HCT116 (cell line): ENCODE data around the gene GRIK1. TPM values are rescaled to one million over a fixed set of nuclear protein-coding genes. Genes with fewer than 3 reads are reported as not detected.

Source experiments
- ATAC-seq: fragments of 200-7000 bp; cut with Tn5 transposase; 2 replicates; pipeline ENCODE4 v1.9.1; 2020; ENCODE audit warnings: mild to moderate bottlenecking, moderate library complexity
- BruUV-seq: library from RNA; stranded (reverse); fragments of 400-500 nt; replicated peaks from 2 replicates; lab custom pipeline; 2021; lab: Mats Ljungman, UMichigan
- CTCF ChIA-PET: fragments of 300-600 bp; sonication (Branson Sonifier 250); formaldehyde crosslinking; loops from one replicate; lab custom pipeline; 2021; ENCODE audit warnings: antibody characterized with exemption; lab: Charles Lee
- POLR2A ChIA-PET: fragments of 300-600, 350-600 bp; sonication (Branson Sonifier 250); formaldehyde crosslinking; loops from one replicate; lab custom pipeline; 2021; ENCODE audit warnings: antibody characterized with exemption; lab: Charles Lee
- RAD21 ChIA-PET, 2 experiments: fragments of 300-600 bp; sonication (Branson Sonifier 250); formaldehyde crosslinking; loops; one replicate each; lab custom pipeline; 2023; ENCODE audit warnings: low total read pairs in 2 of 2; ENCODE audit not compliant: uncharacterized antibody in 2 of 2, unreplicated experiment in 2 of 2, low non-redundant PET in 1 of 2; lab: Charles Lee
- DNase-seq: peaks from one replicate; pipeline ENCODE4 v3.0.0-alpha.2; 2010; ENCODE audit warnings: low read depth, low spot score
- H2AFZ ChIP-seq: fragments of 200-600 bp; shearing (Covaris generic), sonication (generic); 2 replicates; pipeline ENCODE4 v1.6.1; 2017; ENCODE audit warnings: low read depth, mixed run types, mixed read lengths, antibody characterized with exemption, low read length; ENCODE audit not compliant: poor library complexity, severe bottlenecking
- H3K27ac ChIP-seq: 2 replicates; pipeline ENCODE4 v1.5.1; 2012; ENCODE audit warnings: low read depth, low read length
- H3K27me3 ChIP-seq: fragments of 200-600 bp; sonication (generic); 2 replicates; pipeline ENCODE4 v1.6.1; 2016; ENCODE audit warnings: mixed run types, low read length, mixed read lengths; ENCODE audit not compliant: insufficient read depth
- H3K36me3 ChIP-seq, 2 experiments: fragments of 200-500 bp in 1 of 2; fragments of 200-600 bp in 1 of 2; sonication (Bioruptor generic) in 1 of 2; sonication (generic) in 1 of 2; 2 replicates each; pipeline versions ENCODE4 v1.5.1 to v1.6.1; 2014 to 2016; ENCODE audit warnings: low read length in 2 of 2, inconsistent platforms in 1 of 2, mixed read lengths in 1 of 2, mixed run types in 1 of 2; ENCODE audit not compliant: insufficient read depth in 2 of 2, control insufficient read depth in 1 of 2
- H3K4me1 ChIP-seq, 2 experiments: fragments of 200-600 bp in 1 of 2; sonication (generic) in 1 of 2; 2 replicates each; pipeline versions ENCODE4 v1.5.1 to v1.6.1; 2012 to 2017; ENCODE audit warnings: low read length in 2 of 2, inconsistent platforms in 1 of 2, mild to moderate bottlenecking in 1 of 2, mixed read lengths in 1 of 2, mixed run types in 1 of 2, moderate library complexity in 1 of 2; ENCODE audit not compliant: insufficient read depth in 2 of 2, control insufficient read depth in 1 of 2
- H3K4me2 ChIP-seq: fragments of 200-600 bp; sonication (generic); 2 replicates; pipeline ENCODE4 v1.6.1; 2017; ENCODE audit warnings: mixed run types, low read length, mixed read lengths
- H3K4me3 ChIP-seq, 2 experiments: fragments of 200-600 bp in 1 of 2; sonication (generic) in 1 of 2; replicated peaks in 1 of 2; 2 replicates each; pipeline ENCODE4 v1.5.1; 2011 to 2016; ENCODE audit warnings: low read length in 2 of 2, control low read depth in 1 of 2, low read depth in 1 of 2, mild to moderate bottlenecking in 1 of 2, mixed read lengths in 1 of 2, mixed run types in 1 of 2
- H3K79me2 ChIP-seq: fragments of 200-600 bp; sonication (generic); 2 replicates; pipeline ENCODE4 v1.6.1; 2017; ENCODE audit warnings: mild to moderate bottlenecking, mixed run types, low read length, moderate library complexity, mixed read lengths; ENCODE audit not compliant: insufficient read depth
- H3K9ac ChIP-seq: fragments of 200-600 bp; sonication (generic); 2 replicates; pipeline ENCODE4 v1.6.1; 2016; ENCODE audit warnings: low read length, mixed read lengths
- H3K9me2 ChIP-seq: fragments of 200-600 bp; sonication (generic), shearing (Covaris generic); 2 replicates; pipeline ENCODE4 v1.6.1; 2017; ENCODE audit warnings: mixed run types, mild to moderate bottlenecking, moderate library complexity; ENCODE audit not compliant: insufficient read depth
- H3K9me3 ChIP-seq, 2 experiments: fragments of 200-500 bp in 1 of 2; fragments of 200-600 bp in 1 of 2; sonication (Bioruptor generic) in 1 of 2; sonication (generic) in 1 of 2; 2 replicates each; pipeline ENCODE4 v1.6.1; 2014 to 2017; ENCODE audit warnings: low read length in 2 of 2, mixed read lengths in 2 of 2, inconsistent platforms in 1 of 2, low read depth in 1 of 2, mild to moderate bottlenecking in 1 of 2, mixed run types in 1 of 2, moderate library complexity in 1 of 2; ENCODE audit not compliant: control insufficient read depth in 1 of 2, insufficient read depth in 1 of 2
- H4K20me1 ChIP-seq: fragments of 200-600 bp; sonication (generic), shearing (Covaris generic); 2 replicates; pipeline ENCODE4 v1.6.1; 2017; ENCODE audit warnings: mixed run types, mild to moderate bottlenecking, moderate library complexity; ENCODE audit not compliant: insufficient read depth
- CBX3 ChIP-seq: IDR thresholded peaks from 2 replicates; pipeline ENCODE4 v1.6.1; 2012; ENCODE audit warnings: low read depth
- EGR1 ChIP-seq: IDR thresholded peaks from 2 replicates; pipeline ENCODE4 v1.6.1; 2012; ENCODE audit warnings: low read depth
- EZH2 ChIP-seq: fragments of 200-600 bp; sonication (generic); IDR thresholded peaks from 2 replicates; pipeline ENCODE4 v1.6.1; 2017; ENCODE audit warnings: antibody characterized with exemption, mixed run types
- EZH2phosphoT487 ChIP-seq: fragments of 200-600 bp; IDR thresholded peaks from 2 replicates; pipeline ENCODE4 v1.6.1; 2018; ENCODE audit warnings: antibody characterized with exemption, borderline replicate concordance
- FOSL1 ChIP-seq: IDR thresholded peaks from 2 replicates; pipeline ENCODE4 v1.6.1; 2012; ENCODE audit warnings: low read depth
- JUND ChIP-seq: IDR thresholded peaks from 2 replicates; pipeline ENCODE4 v1.6.1; 2012
- POLR2A ChIP-seq: IDR thresholded peaks from 2 replicates; pipeline ENCODE4 v1.7.0; 2011; ENCODE audit warnings: borderline replicate concordance; ENCODE audit not compliant: insufficient read depth, insufficient read length; ENCODE audit errors: extremely low read depth
- POLR2AphosphoS5 ChIP-seq: IDR thresholded peaks from 2 replicates; pipeline ENCODE4 v1.6.1; 2011; ENCODE audit warnings: mild to moderate bottlenecking, low read depth, low read length, moderate library complexity
- RAD21 ChIP-seq: IDR thresholded peaks from 2 replicates; pipeline ENCODE4 v1.6.1; 2012; ENCODE audit warnings: low read depth, mild to moderate bottlenecking
- SP1 ChIP-seq: IDR thresholded peaks from 2 replicates; pipeline ENCODE4 v1.6.1; 2012; ENCODE audit warnings: low read depth
- SRF ChIP-seq: IDR thresholded peaks from 2 replicates; pipeline ENCODE4 v1.6.1; 2012; ENCODE audit warnings: low read depth
- TCF7L2 ChIP-seq: IDR thresholded peaks from 2 replicates; pipeline ENCODE4 v1.7.0; 2011; ENCODE audit warnings: borderline replicate concordance, inconsistent platforms; ENCODE audit not compliant: insufficient read depth, insufficient read length; ENCODE audit errors: extremely low read depth
- ZNF274 ChIP-seq: fragments of 200-500 bp; sonication (Bioruptor generic); IDR thresholded peaks from 2 replicates; pipeline ENCODE4 v1.6.1; 2014; ENCODE audit warnings: mild to moderate bottlenecking, low read depth, low read length, inconsistent platforms
- intact Hi-C: fragments of 100-400 bp; cut with micrococcal nuclease; formaldehyde crosslinking; loops from 2 replicates; pipeline ENCODE4 v1.10.0; 2022
- total RNA-seq: library from RNA; stranded (reverse); gene quantifications from one replicate; pipeline ENCODE4 v1.2.1, GENCODE V29; 2021; ENCODE audit not compliant: unreplicated experiment
- TF ChIP-seq, protein P1 (sequence below): IDR thresholded peaks from 2 replicates; pipeline ENCODE4 v1.6.1; 2011; ENCODE audit warnings: mild to moderate bottlenecking, low read length, moderate library complexity; ENCODE audit not compliant: insufficient replicate concordance; ENCODE audit errors: extremely low read depth
- TF ChIP-seq, protein P2 (sequence below): IDR thresholded peaks from 2 replicates; pipeline ENCODE4 v1.6.1; 2012

The GRIK1 gene
- total RNA-seq, 1 experiment from 2014 or later = not detected

DNA sequence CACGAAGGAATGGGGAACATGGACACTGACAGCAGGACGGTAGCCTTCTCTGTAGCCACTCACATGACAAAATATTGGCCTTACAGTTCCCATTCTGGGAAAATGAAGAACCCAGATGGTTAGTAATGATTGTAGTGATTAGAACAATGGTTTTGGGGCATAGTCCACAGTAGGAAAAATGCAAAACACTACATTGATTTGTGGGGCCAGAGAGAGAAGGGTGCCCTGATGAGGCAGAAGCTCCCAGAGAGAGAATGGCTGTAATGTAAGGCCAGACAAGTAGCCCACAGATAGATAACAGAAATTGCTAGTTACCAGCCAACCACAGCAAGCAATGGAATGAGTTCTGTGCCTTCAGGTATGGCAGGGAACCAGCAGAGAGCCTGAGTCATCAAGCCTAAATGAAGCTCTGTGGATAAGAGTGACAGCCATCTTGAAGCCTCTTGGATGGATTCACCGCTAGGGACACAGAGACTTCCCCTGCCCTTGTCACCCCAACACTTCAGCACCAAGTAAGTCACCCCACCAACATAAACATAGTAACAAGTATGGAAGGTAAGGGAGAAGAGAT lies 435.0 kb downstream of the GRIK1 start:
- Histone ChIP-seq H3K27me3 (no peaks in the 10 kb centered on the region), H3K27ac (no peak overlapping the region), H3K4me2 (no peak overlapping the region), H3K4me1 (no peaks in the 10 kb centered on the region), H3K9ac (no peak overlapping the region), H3K9me2 (no peaks in the 10 kb centered on the region), H3K4me3 (no peak overlapping the region), H3K9me3 (no peaks in the 10 kb centered on the region), H3K79me2 (no peaks in the 10 kb centered on the region), H3K36me3 (no peaks in the 10 kb centered on the region), H2AFZ (no peak overlapping the region), H4K20me1 (no peaks in the 10 kb centered on the region)
- TF ChIP-seq FOSL1 (no peak), SRF (no peak), POLR2AphosphoS5 (no peak), JUND (no peak), EGR1 (no peak)
- TF ChIP-seq, protein P1, sequence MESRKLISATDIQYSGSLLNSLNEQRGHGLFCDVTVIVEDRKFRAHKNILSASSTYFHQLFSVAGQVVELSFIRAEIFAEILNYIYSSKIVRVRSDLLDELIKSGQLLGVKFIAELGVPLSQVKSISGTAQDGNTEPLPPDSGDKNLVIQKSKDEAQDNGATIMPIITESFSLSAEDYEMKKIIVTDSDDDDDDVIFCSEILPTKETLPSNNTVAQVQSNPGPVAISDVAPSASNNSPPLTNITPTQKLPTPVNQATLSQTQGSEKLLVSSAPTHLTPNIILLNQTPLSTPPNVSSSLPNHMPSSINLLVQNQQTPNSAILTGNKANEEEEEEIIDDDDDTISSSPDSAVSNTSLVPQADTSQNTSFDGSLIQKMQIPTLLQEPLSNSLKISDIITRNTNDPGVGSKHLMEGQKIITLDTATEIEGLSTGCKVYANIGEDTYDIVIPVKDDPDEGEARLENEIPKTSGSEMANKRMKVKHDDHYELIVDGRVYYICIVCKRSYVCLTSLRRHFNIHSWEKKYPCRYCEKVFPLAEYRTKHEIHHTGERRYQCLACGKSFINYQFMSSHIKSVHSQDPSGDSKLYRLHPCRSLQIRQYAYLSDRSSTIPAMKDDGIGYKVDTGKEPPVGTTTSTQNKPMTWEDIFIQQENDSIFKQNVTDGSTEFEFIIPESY = no peak
- TF ChIP-seq, protein P2, sequence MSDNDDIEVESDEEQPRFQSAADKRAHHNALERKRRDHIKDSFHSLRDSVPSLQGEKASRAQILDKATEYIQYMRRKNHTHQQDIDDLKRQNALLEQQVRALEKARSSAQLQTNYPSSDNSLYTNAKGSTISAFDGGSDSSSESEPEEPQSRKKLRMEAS = no peak
- ChIA-PET RAD21 (interaction anchor here (0.6 kb wide), 2 partner anchors 415 kb away, joined by 3 to 4 read pairs; no protein-coding TSS in a partner anchor), POLR2A (no interaction called here), CTCF (no interaction called here)
- BruUV-seq = no TSS peak
- ATAC-seq (no peak), DNase-seq (no peak)
- intact Hi-C loops = no loop called here

DNA sequence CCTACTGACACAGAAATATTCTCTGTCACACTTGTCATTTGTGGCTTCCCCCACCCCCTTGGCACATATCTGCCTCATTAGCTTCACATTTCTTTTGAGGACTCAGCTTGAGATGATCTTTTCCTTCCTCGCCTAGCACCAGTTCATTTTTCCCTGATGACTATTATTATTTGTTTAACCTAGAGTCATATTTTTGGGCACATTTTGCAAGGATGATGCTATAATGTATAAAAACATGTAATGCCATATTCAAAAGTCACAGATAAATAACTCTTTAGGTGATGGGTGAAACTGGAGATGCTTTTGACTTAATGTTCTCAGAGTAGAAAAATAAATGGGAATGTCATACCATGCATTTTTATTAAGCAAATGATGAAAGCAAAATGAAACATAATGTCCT lies 438.3 kb downstream of the GRIK1 start:
- CTCF ChIA-PET = no interaction called here
- RAD21 ChIA-PET = no interaction called here

More for the DNA sequence above, 438.3 kb downstream of the GRIK1 start:
- no peak for TF ChIP-seq SP1
- TF ChIP-seq CBX3 = no peak
- TF ChIP-seq POLR2A = no peak
- TF ChIP-seq EZH2 = no peak
- TF ChIP-seq FOSL1 = no peak
- no peak for TF ChIP-seq RAD21
- no peak for TF ChIP-seq ZNF274
- TF ChIP-seq TCF7L2 = no peak
- TF ChIP-seq, protein P2 = no peak
- TF ChIP-seq EZH2phosphoT487 = no peak
- no peak for TF ChIP-seq POLR2AphosphoS5
- DNase-seq (no peak), ATAC-seq (no peak)
- POLR2A ChIA-PET = no interaction called here
- H2AFZ ChIP-seq = no peak overlapping the region
- no peak overlapping the region for H3K27ac ChIP-seq
- H3K36me3 ChIP-seq = no peaks in the 10 kb centered on the region
- no peaks in the 10 kb centered on the region for H3K9me3 ChIP-seq
- H4K20me1 ChIP-seq = no peaks in the 10 kb centered on the region
- no peaks in the 10 kb centered on the region for H3K9me2 ChIP-seq
- no TSS peak for BruUV-seq
- H3K79me2 ChIP-seq = no peaks in the 10 kb centered on the region
- no peak overlapping the region for H3K9ac ChIP-seq
- H3K4me3 ChIP-seq = no peak overlapping the region
- intact Hi-C loops = no loop called here
- no peak overlapping the region for H3K4me2 ChIP-seq
- H3K4me1 ChIP-seq = no peaks in the 10 kb centered on the region
- no peaks in the 10 kb centered on the region for H3K27me3 ChIP-seq
